ENCODE results near the gene PTPRQ.
"Not testable (repeated sequence)": the region's sequence is repeated elsewhere in the genome, so short reads cannot be mapped to it uniquely, and the experiment has no call there.

Gene PTPRQ

GRCh38 chr12:80648881-80649280 is 204.8 kb downstream of the PTPRQ start:
- DNase-seq (ENCODE audit: low read depth): peak; percentile 64

DNA sequence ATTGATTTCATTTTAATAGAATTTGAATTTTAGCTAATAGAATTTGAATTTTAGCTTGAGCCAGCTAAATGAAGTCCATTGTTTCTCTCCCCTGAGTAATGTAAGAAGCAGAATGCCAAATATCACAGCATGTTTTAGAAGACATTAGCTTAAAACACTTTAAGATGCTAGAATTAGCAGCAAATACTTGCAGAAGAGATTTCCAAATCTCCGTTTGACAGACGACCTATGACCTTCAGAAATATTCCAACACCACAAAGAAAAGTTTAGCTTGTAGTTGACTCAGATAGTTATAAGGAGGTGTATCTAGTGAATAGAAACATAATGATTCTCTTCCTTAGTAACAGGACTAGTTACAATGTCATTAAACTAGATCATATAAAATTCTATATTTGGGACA is 211.7 kb downstream of the PTPRQ start:
- DNase-seq (ENCODE audit: low read depth): no peak

GRCh38 chr12:80659512-80660063 is 215.6 kb downstream of the PTPRQ start:
- no peak for DNase-seq (ENCODE audit: low read depth)

GRCh38 chr12:80662586-80662985 is 218.6 kb downstream of the PTPRQ start:
- no peak for DNase-seq (ENCODE audit: low read depth)

- DNase-seq (ENCODE audit: low read depth): no peak
Measured at GRCh38 chr12:80670214-80670613, 226.2 kb downstream of the PTPRQ start.

- not testable (repeated sequence) for DNase-seq (ENCODE audit: low read depth)
Measured at GRCh38 chr12:80676042-80676636, 232.1 kb downstream of the PTPRQ start.

DNA sequence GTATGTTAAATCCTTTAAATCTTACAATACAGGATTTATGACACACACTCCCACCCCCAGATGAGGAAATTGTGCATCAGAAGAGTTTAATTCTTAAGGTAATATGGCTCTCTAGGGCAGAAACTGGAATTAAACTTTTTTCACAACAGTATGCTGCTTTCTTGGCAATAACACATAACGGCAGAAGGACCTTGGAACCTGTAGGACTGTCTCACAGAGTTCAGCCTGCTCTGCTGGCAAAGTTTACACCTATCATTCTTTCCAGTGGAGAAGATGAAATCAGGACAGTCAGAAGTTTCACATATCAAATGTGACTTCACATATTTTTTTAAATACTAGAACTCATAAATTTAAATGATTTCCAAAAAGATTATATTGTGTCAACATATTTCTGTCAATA is 232.8 kb downstream of the PTPRQ start:
- DNase-seq (ENCODE audit: low read depth): no peak

GRCh38 chr12:80677994-80678393 is 234.0 kb downstream of the PTPRQ start:
- DNase-seq (ENCODE audit: low read depth): no peak

- DNase-seq (ENCODE audit: low read depth): no peak
Measured at GRCh38 chr12:80679346-80680131, 235.5 kb downstream of the PTPRQ start.

DNA sequence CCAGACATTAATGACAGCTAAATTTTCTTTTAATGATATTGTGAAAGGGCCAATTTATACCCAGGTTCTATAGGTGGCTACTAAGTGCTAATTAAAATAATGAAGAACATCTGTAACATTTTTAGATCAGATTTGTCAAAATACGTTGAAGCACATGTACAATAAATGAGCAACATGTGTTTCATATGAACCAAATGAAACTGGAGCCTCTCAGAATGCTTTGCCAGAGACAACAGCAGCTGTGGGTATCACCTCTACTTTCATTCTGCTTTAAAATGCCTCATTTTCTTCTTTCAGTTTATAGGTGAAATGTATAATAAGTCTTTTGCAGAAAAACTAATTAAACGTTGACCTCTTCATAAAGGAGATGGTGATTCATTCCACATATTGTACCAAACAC is 237.3 kb downstream of the PTPRQ start:
- DNase-seq (ENCODE audit: low read depth): no peak

GRCh38 chr12:80681786-80682185 is 237.8 kb downstream of the PTPRQ start:
- no peak for DNase-seq (ENCODE audit: low read depth)

DNA sequence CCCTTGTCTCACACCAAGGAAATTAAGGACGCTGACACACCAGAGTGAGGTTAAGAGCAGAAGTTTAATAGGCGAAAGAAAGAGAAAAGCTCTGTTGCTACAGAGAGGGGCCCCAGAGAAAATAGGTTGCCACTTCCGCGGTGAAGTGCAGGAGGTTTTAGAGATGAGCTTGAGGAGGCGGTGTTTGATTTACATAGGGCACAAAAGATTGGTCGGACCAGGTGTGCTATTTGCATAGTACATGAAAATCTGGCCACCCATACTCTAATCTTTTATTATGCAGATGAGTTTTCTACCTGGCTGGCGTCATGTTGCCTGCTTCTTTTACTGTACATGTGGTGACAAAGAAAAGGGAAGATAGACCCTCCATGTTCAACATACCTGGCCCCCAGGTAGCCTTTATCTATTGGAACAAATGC is 240.1 kb downstream of the PTPRQ start:
- DNase-seq (ENCODE audit: low read depth): no peak

DNA sequence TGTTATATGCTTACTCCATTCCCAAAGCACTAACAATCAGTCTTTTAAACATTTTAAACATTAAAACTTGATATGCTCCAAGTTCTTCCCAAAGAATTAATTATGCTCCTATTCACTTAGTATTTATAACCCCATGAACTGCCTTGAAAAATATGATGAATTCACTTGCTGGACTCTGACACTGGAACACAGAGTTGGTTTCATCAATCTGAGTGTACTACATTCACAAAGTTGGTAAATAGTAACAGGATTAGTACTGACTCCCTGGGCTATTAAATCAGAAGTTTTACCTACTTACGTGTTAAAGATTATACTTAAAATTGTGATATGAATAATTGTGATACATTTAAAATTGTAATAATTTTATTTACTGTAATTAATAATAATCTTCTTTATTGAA is 246.1 kb downstream of the PTPRQ start:
- no peak for DNase-seq (ENCODE audit: low read depth)

DNA sequence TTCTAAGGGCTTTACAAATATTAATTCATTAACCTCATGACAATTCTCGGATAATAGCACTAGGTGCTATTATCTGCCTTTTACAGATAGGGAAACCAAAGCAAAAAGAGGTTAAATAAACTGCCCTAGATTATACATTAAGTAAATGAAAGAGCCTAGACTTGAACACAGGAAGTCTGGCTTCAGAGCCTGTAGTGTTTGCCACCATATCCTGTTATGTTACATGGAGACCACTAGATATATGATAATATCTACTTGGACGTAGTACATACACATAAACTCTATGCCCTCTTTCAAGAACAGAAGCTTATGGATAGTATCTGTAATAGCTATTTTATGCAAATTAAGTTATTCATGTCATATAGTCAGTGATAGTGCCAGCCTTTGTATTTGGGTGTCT is 246.5 kb downstream of the PTPRQ start:
- DNase-seq (ENCODE audit: low read depth): no peak

GRCh38 chr12:80692114-80692513 is 248.1 kb downstream of the PTPRQ start:
- no peak for DNase-seq (ENCODE audit: low read depth)

GRCh38 chr12:80697270-80697887 is 253.3 kb downstream of the PTPRQ start:
- DNase-seq (ENCODE audit: low read depth): no peak

DNA sequence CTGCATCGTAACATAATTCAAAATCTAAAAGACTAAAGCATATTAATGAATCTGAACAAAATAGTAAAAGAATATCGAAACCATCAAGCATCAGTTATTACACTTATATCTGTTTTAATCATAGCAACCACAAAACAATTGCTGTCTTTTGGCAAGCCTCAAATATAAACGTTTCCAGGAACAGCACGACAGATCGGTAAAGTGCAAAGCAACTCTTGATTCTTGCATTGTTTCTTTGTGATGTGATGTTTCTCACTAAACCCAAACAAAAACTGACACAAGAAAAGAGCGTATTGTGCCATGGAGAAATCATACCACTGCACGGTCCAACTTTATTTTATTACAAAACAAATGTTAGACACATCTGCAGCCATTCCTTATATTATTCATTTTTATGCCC is 254.2 kb downstream of the PTPRQ start:
- no peak for DNase-seq (ENCODE audit: low read depth)

- no peak for DNase-seq (ENCODE audit: low read depth)
Measured at GRCh38 chr12:80698847-80699542, 255.0 kb downstream of the PTPRQ start.

- no peak for DNase-seq (ENCODE audit: low read depth)
Measured at GRCh38 chr12:80700327-80700726, 256.3 kb downstream of the PTPRQ start.

DNA sequence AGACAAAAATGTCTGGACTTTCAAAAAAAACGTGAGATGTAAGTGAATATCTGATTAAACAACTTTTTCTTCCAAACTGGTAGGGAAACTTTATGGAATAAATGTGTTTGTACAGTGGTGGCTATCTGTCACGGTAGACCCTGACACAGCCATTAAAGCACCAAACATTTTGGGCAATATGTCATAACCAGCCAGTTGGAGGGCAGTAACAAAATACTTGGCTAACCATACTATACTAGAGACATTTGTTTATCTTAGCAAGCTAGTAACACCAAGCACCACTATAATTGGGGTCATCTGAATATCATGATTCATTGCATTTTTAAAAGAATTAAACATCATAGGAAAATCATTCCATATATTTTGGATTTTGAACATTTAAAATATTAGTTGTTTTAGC is 257.4 kb downstream of the PTPRQ start:
- DNase-seq (ENCODE audit: low read depth): peak; percentile 10

DNA sequence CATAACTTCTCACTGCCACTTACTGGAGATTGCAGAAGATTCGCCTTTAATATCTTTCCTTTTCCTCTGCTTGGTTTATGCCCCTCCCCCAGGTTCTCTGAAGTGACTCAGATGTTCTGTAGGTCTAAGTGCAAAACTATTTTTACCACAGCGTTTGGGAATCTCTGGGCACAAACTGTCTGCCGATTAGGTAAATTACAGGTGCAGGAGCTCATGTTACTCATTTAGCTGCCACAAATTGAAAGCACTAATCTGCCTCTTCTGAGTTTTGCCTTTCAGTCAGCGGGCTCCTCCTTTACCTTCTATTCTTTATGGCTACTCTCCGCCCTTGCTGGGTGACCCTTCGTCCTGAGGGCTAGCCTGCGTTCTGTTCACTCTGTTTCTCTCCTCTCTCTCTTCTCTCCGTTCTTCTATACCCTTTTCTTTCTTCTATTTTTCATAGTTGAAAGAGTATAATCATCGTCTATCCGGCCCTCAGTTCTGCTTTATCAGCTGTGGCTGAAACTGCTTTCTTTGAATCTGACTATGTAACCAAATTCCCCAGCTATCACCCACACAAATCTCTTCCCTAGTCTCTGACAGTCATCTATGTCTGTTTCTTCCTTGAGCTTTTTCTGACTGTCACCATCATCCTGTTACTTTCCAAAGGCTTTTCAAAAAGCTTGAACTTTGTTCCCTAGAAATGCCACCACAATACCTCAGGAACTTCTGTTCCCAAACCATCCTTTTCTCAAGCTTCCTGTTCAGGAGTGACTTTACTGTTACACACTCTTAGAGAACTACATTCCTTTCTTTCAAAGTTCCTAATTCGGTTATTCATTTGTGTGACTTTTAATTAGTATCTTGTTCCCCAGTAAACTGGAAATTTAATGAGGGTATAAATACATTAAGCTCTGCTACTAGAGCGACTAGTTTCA is 259.1 kb downstream of the PTPRQ start:
- peak; percentile 7 for DNase-seq (ENCODE audit: low read depth)
